Effector memory CD8-positive, alpha-beta T cell (primary cell): ENCODE results near the gene APOBEC2.

ENCODE experiments used
- ATAC-seq: fragments of 150-1000 bp; cut with Tn5 transposase; replicated peaks from 2 replicates; pipeline ENCODE4 v1.10.0; 2021; ENCODE audit warnings: mild to moderate bottlenecking, moderate library complexity
- DNase-seq, 3 experiments: peaks; one replicate each; pipeline ENCODE4 v3.0.0; 2021
- H3K27ac Mint-ChIP-seq, 2 donors: one replicate each; pipeline ENCODE4 v1.8.0; 2022; ENCODE audit warnings: mild to moderate bottlenecking in 2 of 2, mixed read lengths in 2 of 2, moderate library complexity in 2 of 2
- H3K27me3 Mint-ChIP-seq, 2 donors: one replicate each; pipeline ENCODE4 v1.8.0; 2022; ENCODE audit warnings: mixed read lengths in 2 of 2
- H3K36me3 Mint-ChIP-seq: one replicate; pipeline ENCODE4 v1.8.0; 2022; ENCODE audit warnings: mild to moderate bottlenecking, moderate library complexity, mixed read lengths; ENCODE audit not compliant: insufficient read depth
- H3K4me1 Mint-ChIP-seq, 2 donors: one replicate each; pipeline ENCODE4 v1.8.0; 2022; ENCODE audit warnings: low read depth in 2 of 2, mixed read lengths in 2 of 2
- H3K4me3 Mint-ChIP-seq, 2 donors: one replicate each; pipeline ENCODE4 v1.8.0; 2022; ENCODE audit warnings: mild to moderate bottlenecking in 2 of 2, mixed read lengths in 2 of 2, moderate library complexity in 2 of 2
- H3K9me3 Mint-ChIP-seq, 2 donors: one replicate each; pipeline ENCODE4 v1.8.0; 2022; ENCODE audit warnings: mixed read lengths in 2 of 2

Gene APOBEC2

DNA sequence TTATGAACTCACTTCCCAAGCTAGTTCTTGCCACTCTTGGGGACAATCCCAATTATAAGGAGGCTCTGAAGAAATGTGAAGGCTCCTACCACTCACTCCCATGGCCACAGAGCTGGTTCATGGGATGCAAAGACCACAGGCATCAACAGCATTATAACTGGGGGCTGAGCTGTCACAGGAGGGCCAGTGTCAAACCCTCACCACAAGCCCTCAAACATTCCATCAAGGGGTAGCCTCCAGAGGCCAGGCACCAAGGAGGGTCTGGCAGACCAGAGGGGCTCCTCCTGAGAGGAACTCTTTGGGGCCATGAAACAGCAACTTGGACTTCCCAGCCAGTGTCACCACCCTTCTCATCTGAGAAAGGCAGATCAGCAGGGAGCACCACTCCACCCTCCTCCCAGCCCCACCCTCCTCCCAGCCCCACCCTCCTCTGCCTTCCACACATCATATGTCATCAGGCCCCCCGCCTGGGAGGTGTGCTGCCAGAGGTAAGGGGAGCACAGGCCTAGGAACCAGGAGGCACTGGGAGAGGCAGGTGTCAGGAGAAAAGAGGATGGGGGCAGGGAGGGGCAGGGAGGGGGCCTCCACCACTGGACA is 12.0 kb upstream of the APOBEC2 start:
- Mint-ChIP-seq H3K4me3 (no peak overlapping the region), H3K36me3 (no peaks in the 10 kb centered on the region), H3K4me1 (peaks cover 0 to 4% of the 10 kb centered on the region in 2 donors), H3K27ac (no peak overlapping the region), H3K9me3 (no peaks in the 10 kb centered on the region), H3K27me3 (no peaks in the 10 kb centered on the region)
- DNase-seq (no peak), ATAC-seq (no peak)

DNA sequence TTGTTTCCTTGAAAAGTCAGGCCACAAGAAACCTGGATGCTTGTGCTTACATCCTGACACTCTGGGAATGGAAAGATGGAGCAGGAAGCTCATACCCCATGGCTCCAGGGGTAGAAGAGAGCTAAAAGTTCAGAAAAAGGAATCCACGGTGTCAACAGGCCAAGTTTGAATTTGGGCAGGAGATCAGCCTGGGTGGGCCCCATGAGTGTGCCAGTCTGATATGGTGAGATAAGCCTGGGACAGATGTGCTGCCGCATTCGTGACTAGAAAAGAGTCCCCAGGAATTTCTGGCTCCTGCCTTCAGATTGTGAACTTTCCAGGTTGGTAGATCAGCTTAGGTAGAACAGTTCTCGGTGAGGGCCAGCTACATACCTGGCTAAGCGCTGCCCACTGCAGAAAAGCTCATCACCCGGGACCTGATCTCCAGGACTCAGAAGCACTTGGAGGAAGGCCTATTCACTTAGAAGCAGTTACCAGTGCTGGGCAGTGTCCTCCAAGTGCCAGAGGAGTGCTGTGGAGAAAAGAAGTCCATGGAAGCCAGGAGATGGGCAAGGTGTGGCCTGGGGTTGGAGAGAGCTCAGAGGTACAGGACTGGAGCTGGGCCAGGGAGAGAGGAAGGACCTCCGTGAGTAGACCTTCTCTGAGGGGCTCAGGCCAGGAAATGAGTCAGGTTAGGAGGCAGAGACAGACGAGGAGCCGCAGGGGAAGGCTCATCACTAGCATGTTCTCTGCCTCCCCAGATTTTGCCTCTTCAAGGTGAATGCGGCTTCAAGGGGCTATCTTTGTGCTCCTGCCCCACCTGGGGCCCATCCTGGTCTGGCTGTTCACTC is 10.6 kb upstream of the APOBEC2 start, which contains the start of gene TSPO2:
Gene TSPO2 (plus strand): TSS at position 242 of the 830 bp plus-strand sequence. CDS start 519 bp downstream, at position 761.
- no peaks in the 10 kb centered on the region for H3K27me3 Mint-ChIP-seq
- H3K4me3 Mint-ChIP-seq = no peak within 1 kb of the TSS
- ATAC-seq (no peak), DNase-seq (no peak)
- H3K4me1 Mint-ChIP-seq = peaks cover 0 to 4% of the 10 kb centered on the region in 2 donors
- H3K36me3 Mint-ChIP-seq = no peaks in the 10 kb centered on the region
- no peaks in the 10 kb centered on the region for H3K9me3 Mint-ChIP-seq
- H3K27ac Mint-ChIP-seq = peak within 1 kb of the TSS in 1 of 2 donors; percentile 44

DNA sequence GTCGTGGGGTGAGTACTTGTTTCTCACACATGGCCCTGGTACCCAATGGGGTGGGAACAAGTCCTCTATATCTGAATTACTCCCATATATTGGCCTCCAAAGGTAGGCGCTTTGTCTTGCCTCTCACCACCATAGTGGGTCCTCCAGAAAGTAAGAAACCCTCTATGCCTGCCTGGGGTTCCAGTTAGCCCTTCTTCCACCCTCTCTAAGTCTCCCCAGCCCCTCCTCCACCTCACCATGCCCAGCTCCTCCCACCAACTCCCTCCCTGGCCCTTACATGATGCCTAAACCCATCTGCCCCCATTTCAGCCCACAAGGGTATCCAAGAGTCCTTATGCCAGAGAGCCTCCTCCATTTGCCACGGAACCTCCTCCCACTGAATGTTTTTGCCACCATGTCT is 9.9 kb upstream of the APOBEC2 start:
- DNase-seq (no peak), ATAC-seq (no peak)
- Mint-ChIP-seq H3K9me3 (no peaks in the 10 kb centered on the region), H3K36me3 (no peaks in the 10 kb centered on the region), H3K4me1 (peaks cover 0 to 4% of the 10 kb centered on the region in 2 donors), H3K27ac (no peak overlapping the region), H3K4me3 (no peak overlapping the region), H3K27me3 (no peaks in the 10 kb centered on the region)

DNA sequence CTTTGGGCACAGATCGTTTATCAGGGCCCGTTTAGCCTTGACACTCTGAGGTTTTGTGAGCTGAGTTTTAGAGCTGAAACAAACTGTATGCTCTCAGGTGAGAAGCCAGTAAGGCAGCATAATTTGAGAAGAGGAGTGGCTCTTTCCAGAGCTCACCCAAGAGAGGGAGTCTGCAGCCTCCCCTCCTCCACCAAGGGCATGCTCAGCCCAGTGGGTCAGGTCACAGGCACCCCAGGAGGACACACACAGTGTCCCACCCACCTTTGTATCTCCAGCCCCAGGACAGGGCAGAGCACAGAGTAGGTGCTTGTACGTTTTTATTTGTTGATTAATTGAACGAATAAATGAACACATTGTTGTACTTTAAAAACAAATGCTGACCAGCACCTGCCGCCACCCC is 7.3 kb upstream of the APOBEC2 start:
- H3K27ac Mint-ChIP-seq = no peak overlapping the region
- DNase-seq (no peak), ATAC-seq (no peak)
- H3K4me1 Mint-ChIP-seq = no peaks in the 10 kb centered on the region
- H3K36me3 Mint-ChIP-seq = no peaks in the 10 kb centered on the region
- H3K27me3 Mint-ChIP-seq = no peaks in the 10 kb centered on the region
- no peaks in the 10 kb centered on the region for H3K9me3 Mint-ChIP-seq
- H3K4me3 Mint-ChIP-seq = no peak overlapping the region

DNA sequence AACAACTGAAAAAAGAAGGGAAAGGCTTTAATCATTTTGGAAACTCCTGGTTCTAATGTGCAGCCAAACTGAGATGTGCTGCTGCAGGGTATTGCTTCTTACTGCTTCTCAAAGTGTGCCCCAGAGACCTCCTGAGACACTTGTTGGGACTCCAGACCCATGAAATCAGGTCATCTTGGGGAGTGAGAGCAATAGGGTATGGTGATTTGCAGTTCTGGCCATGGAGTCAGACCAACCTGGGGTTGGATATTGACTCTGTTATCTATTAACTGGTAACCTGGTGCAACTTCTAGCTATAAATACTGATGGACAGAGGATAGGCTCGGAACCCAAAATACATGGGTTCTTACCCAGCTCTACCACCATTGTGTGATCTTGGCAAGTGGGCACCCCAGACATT is 6.9 kb upstream of the APOBEC2 start:
- Mint-ChIP-seq H3K9me3 (no peaks in the 10 kb centered on the region), H3K36me3 (no peaks in the 10 kb centered on the region), H3K4me3 (no peak overlapping the region), H3K4me1 (no peaks in the 10 kb centered on the region), H3K27ac (no peak overlapping the region), H3K27me3 (no peaks in the 10 kb centered on the region)
- ATAC-seq = no peak
- no peak for DNase-seq

DNA sequence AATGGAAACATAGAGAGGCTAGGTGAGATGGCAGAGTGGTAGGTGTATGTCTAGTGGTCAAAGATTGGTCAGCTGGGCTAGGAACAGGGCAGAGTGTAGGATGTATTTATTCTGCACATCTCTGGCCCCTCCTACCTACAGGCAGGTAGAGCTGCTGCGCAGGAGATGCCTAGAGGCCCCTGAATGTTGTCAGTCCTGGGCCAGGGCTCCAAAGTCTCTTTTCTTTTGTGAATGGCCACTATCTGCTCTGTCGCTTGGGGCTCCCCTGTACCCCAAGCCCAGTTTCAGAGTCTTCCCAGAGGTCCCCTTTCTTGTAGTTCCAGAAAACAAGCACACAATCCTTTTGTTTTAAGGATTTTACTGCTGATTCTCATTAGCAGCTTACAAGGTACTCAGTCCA is 5.7 kb upstream of the APOBEC2 start:
- DNase-seq (no peak), ATAC-seq (no peak)
- no peaks in the 10 kb centered on the region for H3K27me3 Mint-ChIP-seq
- peak overlapping the region; percentile 7 to 76 for H3K27ac Mint-ChIP-seq
- H3K4me3 Mint-ChIP-seq = no peak overlapping the region
- peaks cover 4% of the 10 kb centered on the region for H3K36me3 Mint-ChIP-seq
- H3K4me1 Mint-ChIP-seq = peaks cover 6 to 7% of the 10 kb centered on the region in 2 donors
- H3K9me3 Mint-ChIP-seq = no peaks in the 10 kb centered on the region

DNA sequence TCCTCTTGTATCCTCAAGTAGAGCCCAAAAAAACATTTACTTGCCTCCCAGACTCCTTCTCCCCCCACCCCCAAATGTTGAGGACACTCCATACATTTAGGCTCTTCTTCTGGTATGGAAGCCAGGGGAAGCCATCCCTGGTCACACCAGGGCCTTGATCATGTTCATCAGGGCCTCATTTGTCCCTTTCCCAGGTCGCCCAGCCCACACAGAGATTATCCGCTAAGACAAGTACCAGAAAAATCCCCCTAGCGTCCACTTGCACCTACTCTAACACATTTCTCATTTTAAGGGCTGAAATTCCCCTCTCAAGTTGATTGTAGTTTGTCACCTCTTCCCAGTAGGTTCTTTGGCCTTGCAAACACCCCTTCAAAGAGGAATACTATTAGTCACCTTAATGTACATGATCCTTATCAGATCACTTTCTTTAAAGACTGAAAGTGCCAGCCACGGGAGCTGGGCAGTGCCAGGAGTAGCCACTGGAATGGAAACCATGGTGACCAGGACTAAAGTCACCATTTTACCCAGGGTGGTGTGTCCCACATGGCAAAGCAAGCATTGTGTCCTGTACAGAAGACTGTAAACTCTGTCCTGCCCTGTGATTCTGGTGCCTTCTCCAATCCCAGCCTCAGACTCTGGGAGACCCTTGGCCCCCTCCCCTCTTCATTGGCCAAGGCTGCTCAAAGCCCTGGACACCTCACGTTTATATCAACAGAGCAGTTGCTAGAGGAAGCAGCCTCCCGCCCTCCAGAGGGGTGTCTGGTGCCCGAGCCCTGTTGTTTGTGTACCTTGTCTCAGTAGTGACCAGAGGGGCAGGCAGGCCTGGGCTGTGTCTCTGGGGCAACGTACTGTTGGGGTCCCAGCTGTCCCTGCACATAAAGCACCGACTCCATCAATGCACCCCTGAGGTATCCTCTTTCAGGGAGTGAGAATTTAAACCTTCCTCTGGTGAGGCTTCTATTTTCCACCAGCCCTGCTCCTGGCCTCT is 5.0 kb upstream of the APOBEC2 start:
- H3K27ac Mint-ChIP-seq = peak overlapping the region; percentile 7 to 76
- no peak overlapping the region for H3K4me3 Mint-ChIP-seq

DNA sequence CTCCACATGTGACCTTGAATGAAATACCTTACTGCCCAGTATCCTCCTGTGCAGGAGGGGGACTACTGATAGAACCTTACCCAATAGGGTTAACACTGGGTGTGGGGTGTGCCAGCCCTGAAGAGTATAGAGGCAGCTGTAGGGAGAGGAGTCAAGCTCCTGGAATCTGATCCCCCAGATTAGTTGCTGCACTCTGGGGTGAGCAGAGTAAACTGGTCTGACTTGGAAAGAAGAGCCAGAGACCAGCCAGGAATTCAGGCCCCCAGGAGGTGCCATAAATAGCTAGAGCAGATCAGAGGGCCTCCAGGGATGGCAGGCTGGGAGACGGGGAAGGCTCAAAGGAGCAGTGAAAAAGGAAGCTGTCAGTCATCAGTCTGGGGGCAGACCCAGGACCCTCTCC is 3.5 kb upstream of the APOBEC2 start:
- peaks cover 13 to 14% of the 10 kb centered on the region in 2 donors for H3K4me1 Mint-ChIP-seq

More for the DNA sequence above, 5.0 kb upstream of the APOBEC2 start:
- H3K4me1 Mint-ChIP-seq = peaks cover 12 to 13% of the 10 kb centered on the region in 2 donors
- ATAC-seq (no peak), DNase-seq (no peak)
- no peaks in the 10 kb centered on the region for H3K9me3 Mint-ChIP-seq
- peaks cover 4% of the 10 kb centered on the region for H3K36me3 Mint-ChIP-seq
- no peaks in the 10 kb centered on the region for H3K27me3 Mint-ChIP-seq

DNA sequence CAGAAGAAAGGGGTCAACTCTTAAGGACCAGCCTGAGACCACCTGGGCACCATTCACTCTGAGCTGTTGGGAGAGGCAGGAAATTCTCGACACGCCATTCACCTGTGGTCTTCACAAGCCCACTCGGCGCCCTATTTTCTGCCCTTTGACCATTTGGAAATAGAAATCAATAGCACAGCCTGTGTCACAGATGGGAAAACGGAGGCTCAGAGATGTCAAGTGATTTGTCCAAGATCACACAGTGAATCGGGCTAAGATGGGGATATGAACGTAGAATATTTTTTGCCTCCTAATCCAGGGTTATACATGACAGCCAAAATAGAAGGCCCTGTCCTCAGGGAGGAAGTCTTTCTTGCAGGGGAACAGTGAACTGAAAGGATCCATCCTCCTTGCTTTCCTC is 3.0 kb upstream of the APOBEC2 start:
- Mint-ChIP-seq H3K4me3 (no peak overlapping the region), H3K27ac (no peak overlapping the region), H3K9me3 (no peaks in the 10 kb centered on the region), H3K36me3 (peaks cover 4% of the 10 kb centered on the region), H3K27me3 (no peaks in the 10 kb centered on the region), H3K4me1 (peaks cover 13 to 14% of the 10 kb centered on the region in 2 donors)
- ATAC-seq (no peak), DNase-seq (no peak)

More for the DNA sequence above, 3.5 kb upstream of the APOBEC2 start:
- H3K4me3 Mint-ChIP-seq = no peak overlapping the region
- no peaks in the 10 kb centered on the region for H3K9me3 Mint-ChIP-seq
- peak overlapping the region in 1 of 2 donors; percentile 76 for H3K27ac Mint-ChIP-seq
- H3K36me3 Mint-ChIP-seq = peaks cover 4% of the 10 kb centered on the region
- DNase-seq (no peak), ATAC-seq (no peak)
- H3K27me3 Mint-ChIP-seq = no peaks in the 10 kb centered on the region

DNA sequence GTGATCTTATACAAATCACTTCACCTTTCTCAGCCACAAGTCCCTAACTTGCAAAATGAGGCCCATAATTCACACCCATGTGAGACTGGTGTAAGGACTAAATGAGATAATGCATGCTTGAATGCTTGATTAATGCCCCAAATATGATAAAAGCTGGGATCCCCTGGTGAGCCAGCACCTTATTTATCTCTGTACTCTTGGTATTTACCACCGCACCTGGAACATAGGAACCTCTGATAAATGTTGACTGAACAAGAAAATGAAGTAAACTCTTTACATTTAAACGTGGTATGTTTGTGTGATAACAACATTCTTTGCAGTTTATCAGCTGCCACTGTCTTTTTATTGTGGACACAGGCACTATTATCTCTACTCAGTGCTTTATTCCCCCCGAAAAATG is 2.5 kb upstream of the APOBEC2 start:
- H3K4me1 Mint-ChIP-seq = peaks cover 13 to 14% of the 10 kb centered on the region in 2 donors
- peaks cover 5% of the 10 kb centered on the region for H3K36me3 Mint-ChIP-seq
- H3K4me3 Mint-ChIP-seq = no peak overlapping the region
- no peaks in the 10 kb centered on the region for H3K27me3 Mint-ChIP-seq
- H3K27ac Mint-ChIP-seq = no peak overlapping the region
- DNase-seq (no peak), ATAC-seq (no peak)
- no peaks in the 10 kb centered on the region for H3K9me3 Mint-ChIP-seq

DNA sequence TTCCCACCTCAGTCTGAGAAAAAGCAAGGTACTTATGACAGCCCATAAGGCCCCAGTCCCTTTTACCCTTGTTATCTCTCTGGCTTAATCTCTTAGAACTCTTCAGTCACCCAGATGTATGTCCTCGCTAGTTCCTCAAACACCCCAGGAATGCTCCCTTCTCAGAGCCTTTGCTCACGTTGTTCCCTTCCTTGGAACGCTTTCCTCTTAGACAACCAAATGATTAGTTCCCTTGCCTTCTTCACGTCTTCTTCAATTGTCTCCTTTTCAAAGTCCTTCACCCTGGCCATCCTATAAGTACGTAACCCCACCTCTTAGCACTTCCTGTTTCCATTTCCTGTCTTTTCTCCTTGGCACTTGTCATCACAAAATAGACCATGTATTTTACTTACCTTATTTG is 1.1 kb upstream of the APOBEC2 start:
- ATAC-seq (no peak), DNase-seq (no peak)
- Mint-ChIP-seq H3K4me3 (peak overlapping the region in 1 of 2 donors; percentile 1), H3K27me3 (no peaks in the 10 kb centered on the region), H3K27ac (no peak overlapping the region), H3K9me3 (no peaks in the 10 kb centered on the region), H3K36me3 (peaks cover 7% of the 10 kb centered on the region), H3K4me1 (peaks cover 13 to 14% of the 10 kb centered on the region in 2 donors)

DNA sequence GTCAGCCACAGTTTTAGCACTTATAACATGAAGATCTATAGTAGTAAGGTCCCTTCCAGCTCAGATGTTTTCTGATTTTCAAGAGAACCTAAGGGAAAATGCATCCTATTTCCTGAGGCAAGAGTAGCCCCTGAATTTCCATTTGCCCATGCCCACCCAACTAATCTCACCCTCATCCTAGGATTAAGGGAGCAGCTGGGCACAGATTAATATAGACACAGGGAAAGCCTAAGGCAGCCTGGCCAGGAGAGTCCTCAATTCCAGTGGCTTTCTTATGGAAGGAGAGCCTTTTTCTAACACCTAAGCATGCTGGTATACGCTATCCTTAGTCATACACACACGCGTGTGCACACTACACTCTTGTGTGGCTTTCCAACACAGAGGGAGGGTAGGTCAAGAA is 1.5 kb downstream of the APOBEC2 start:
- H3K9me3 Mint-ChIP-seq = no peaks in the 10 kb centered on the region
- H3K27me3 Mint-ChIP-seq = no peaks in the 10 kb centered on the region
- no peak overlapping the region for H3K27ac Mint-ChIP-seq
- peaks cover 14 to 23% of the 10 kb centered on the region in 2 donors for H3K4me1 Mint-ChIP-seq
- H3K4me3 Mint-ChIP-seq = no peak overlapping the region
- H3K36me3 Mint-ChIP-seq = peaks cover 7% of the 10 kb centered on the region
- ATAC-seq (no peak), DNase-seq (no peak)

DNA sequence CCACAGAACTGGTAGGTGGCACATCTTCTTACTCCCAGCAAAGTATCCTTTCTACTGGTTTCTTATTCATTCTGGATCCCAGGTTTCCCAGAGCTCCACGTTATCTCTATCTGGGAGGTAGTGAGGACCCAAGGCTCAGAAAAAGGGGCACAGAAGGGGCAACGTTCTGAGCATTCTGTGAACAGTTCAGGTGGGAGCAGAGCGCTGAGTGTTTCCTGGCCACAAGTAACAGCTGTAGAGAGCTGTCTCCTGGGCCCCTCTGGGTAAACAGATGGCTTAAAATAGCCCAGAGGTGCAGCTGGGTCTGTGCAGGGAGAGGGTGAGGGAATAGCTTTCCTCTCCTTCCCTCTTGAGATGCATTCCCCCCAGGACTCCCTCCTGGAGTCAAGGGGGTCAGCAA is 2.1 kb downstream of the APOBEC2 start:
- H3K4me1 Mint-ChIP-seq = peaks cover 14 to 23% of the 10 kb centered on the region in 2 donors
- no peaks in the 10 kb centered on the region for H3K27me3 Mint-ChIP-seq
- H3K36me3 Mint-ChIP-seq = peaks cover 7% of the 10 kb centered on the region
- no peak overlapping the region for H3K27ac Mint-ChIP-seq
- no peaks in the 10 kb centered on the region for H3K9me3 Mint-ChIP-seq
- H3K4me3 Mint-ChIP-seq = no peak overlapping the region
- no peak for DNase-seq
- ATAC-seq = no peak
